ENCODE measurements around the gene ARHGAP22. TPM values are rescaled to one million over a fixed set of nuclear protein-coding genes. Genes with fewer than 3 reads are reported as not detected.

Gene ARHGAP22, protein sequence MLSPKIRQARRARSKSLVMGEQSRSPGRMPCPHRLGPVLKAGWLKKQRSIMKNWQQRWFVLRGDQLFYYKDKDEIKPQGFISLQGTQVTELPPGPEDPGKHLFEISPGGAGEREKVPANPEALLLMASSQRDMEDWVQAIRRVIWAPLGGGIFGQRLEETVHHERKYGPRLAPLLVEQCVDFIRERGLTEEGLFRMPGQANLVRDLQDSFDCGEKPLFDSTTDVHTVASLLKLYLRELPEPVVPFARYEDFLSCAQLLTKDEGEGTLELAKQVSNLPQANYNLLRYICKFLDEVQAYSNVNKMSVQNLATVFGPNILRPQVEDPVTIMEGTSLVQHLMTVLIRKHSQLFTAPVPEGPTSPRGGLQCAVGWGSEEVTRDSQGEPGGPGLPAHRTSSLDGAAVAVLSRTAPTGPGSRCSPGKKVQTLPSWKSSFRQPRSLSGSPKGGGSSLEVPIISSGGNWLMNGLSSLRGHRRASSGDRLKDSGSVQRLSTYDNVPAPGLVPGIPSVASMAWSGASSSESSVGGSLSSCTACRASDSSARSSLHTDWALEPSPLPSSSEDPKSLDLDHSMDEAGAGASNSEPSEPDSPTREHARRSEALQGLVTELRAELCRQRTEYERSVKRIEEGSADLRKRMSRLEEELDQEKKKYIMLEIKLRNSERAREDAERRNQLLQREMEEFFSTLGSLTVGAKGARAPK
- total RNA-seq = 2.0 TPM

GRCh38 chr10:48604991-48605508 is at the start of gene ARHGAP22:
ARHGAP22 (minus strand) TSS chr10:48605073; CDS start chr10:48604796, 277 bp downstream.
- no peaks in the 10 kb centered on the region for H3K36me3 ChIP-seq
- H3K27me3 ChIP-seq = no peaks in the 10 kb centered on the region
- H3K4me3 ChIP-seq = peak within 1 kb of the TSS; percentile 46 to 65
- no peaks in the 10 kb centered on the region for H3K9me3 ChIP-seq
- intact Hi-C loops (cut with DNase I) = no loop called here
- peak in 1 of 2 donors; percentile 76 for DNase-seq (ENCODE audit: low spot score in 2 of 2)
- no peak for TF ChIP-seq CTCF (IDR thresholded peaks at IDR 0.05)
- H3K27ac ChIP-seq = peak within 1 kb of the TSS in 1 of 2 donors; percentile 67
- peaks cover 8 to 9% of the 10 kb centered on the region in 2 donors for H3K4me1 ChIP-seq

DNA sequence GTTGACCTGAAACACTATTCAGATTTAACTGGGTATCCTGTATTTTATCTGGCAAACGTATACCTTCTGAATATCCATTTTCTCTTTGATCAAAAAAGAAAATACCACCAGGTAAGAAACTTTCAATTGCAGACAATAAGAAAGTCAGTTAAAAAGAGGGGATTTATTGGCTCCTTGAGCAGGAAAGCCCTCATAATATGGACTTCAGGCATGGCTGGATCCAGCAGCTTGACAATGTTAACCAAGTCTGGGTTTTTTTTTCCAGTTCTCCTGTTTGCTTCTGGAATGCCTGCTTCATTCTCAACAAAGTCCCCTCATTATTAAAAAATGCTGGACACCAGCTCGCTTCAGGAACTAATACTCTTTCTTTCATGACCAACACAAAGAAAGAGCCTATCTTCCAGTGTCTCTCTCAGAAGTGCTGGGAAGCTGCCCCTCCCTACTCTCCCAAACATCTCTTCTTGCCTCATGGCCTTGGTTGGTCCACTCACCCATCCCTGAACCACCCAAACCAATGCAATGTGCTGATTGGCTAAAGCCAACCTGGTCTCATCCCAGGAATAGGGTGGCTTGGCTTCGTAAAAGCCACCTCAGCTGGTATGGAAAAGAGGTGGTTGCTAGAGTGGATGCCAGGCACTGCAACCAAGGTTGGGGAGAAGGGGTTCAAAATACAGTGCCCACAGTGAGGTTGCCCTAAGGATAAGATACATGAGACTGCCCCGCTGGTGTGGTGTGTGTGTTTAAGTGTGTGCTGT is 49.2 kb upstream of the ARHGAP22 start:
- no peak for DNase-seq (ENCODE audit: low spot score in 2 of 2)
- intact Hi-C loops (cut with DNase I) = loop anchor here (2.0 to 10.0 kb wide), 3 partner anchors 129 to 1971 kb away; partner anchors contain the start of genes MAPK8 and SGMS1
- H3K27me3 ChIP-seq = no peaks in the 10 kb centered on the region

DNA sequence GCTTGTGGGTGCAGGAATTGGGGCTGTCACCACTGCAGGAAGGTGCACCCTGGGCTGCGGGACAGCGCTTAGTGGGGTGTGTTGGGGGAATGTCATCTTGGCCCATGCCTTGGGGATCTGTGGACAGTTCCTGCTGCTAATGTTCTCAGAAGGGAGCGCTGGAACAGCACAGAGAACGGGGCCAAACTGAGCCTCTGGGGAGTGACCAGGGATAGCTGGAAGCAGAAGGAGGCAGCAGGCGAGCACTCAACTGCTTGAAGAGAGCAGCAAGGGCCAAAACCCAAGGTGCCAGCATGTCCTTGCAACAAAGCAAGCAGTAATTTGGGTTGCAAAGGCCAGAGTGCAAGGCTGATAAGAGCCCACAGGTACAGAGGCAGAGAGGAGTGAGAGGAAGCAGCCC is 48.5 kb upstream of the ARHGAP22 start:
- intact Hi-C loops (cut with DNase I) = loop anchor here (10.0 kb wide), 2 partner anchors 129 to 1971 kb away; partner anchors contain the start of gene SGMS1
- H3K4me1 ChIP-seq = peaks cover 3 to 4% of the 10 kb centered on the region in 2 donors
- H3K9me3 ChIP-seq = no peaks in the 10 kb centered on the region
- H3K36me3 ChIP-seq = no peaks in the 10 kb centered on the region
- H3K4me3 ChIP-seq = no peak overlapping the region
- no peak for TF ChIP-seq CTCF (IDR thresholded peaks at IDR 0.05)
- H3K27me3 ChIP-seq = no peaks in the 10 kb centered on the region
- DNase-seq (ENCODE audit: low spot score in 2 of 2) = no peak
- no peak overlapping the region for H3K27ac ChIP-seq

More for the DNA sequence above, 49.2 kb upstream of the ARHGAP22 start:
- Histone ChIP-seq H3K9me3 (no peaks in the 10 kb centered on the region), H3K36me3 (no peaks in the 10 kb centered on the region), H3K4me1 (peaks cover 3 to 4% of the 10 kb centered on the region in 2 donors), H3K27ac (no peak overlapping the region), H3K4me3 (no peak overlapping the region)
- no peak for TF ChIP-seq CTCF (IDR thresholded peaks at IDR 0.05)

GRCh38 chr10:48652344-48652743 is 47.5 kb upstream of the ARHGAP22 start:
- H3K4me1 ChIP-seq = peaks cover 3 to 4% of the 10 kb centered on the region in 2 donors
- H3K27ac ChIP-seq = no peak overlapping the region
- intact Hi-C loops (cut with DNase I) = loop anchor here (10.0 kb wide), 2 partner anchors 128 to 1972 kb away; partner anchors contain the start of gene SGMS1
- H3K27me3 ChIP-seq = no peaks in the 10 kb centered on the region
- TF ChIP-seq CTCF (IDR thresholded peaks at IDR 0.05) = no peak
- DNase-seq (ENCODE audit: low spot score in 2 of 2) = no peak
- H3K36me3 ChIP-seq = no peaks in the 10 kb centered on the region
- H3K9me3 ChIP-seq = no peaks in the 10 kb centered on the region
- H3K4me3 ChIP-seq = peak overlapping the region in 1 of 2 donors; percentile 17

- intact Hi-C loops (cut with DNase I) = loop anchor here (10.0 kb wide), 2 partner anchors 127 to 1973 kb away; partner anchors contain the start of gene SGMS1
- no peaks in the 10 kb centered on the region for H3K27me3 ChIP-seq
- no peak for TF ChIP-seq CTCF (IDR thresholded peaks at IDR 0.05)
- no peaks in the 10 kb centered on the region for H3K9me3 ChIP-seq
- no peak overlapping the region for H3K27ac ChIP-seq
- peak overlapping the region in 1 of 2 donors; percentile 17 for H3K4me3 ChIP-seq
- no peaks in the 10 kb centered on the region for H3K36me3 ChIP-seq
- H3K4me1 ChIP-seq = peaks cover 3 to 4% of the 10 kb centered on the region in 2 donors
- DNase-seq (ENCODE audit: low spot score in 2 of 2) = no peak
Measured at GRCh38 chr10:48651839-48652238, 47.0 kb upstream of the ARHGAP22 start.

All from ascending aorta (tissue), 2 donors.